IgD-negative memory B cell (primary cell): ENCODE measurements around the gene SLC9A9. TPM values are rescaled to one million over a fixed set of nuclear protein-coding genes. Genes with fewer than 3 reads are reported as not detected.
"Not testable (repeated sequence)": the region's sequence is repeated elsewhere in the genome, so short reads cannot be mapped to it uniquely, and the experiment has no call there.

ENCODE experiments used
- H3K27ac Mint-ChIP-seq, 3 donors: one replicate each; pipeline ENCODE4 v1.8.0; 2020 to 2022; ENCODE audit warnings: mild to moderate bottlenecking in 3 of 3, mixed read lengths in 3 of 3, moderate library complexity in 1 of 3
- H3K27me3 Mint-ChIP-seq: one replicate; pipeline ENCODE4 v1.8.0; 2021; ENCODE audit warnings: mixed read lengths
- H3K36me3 Mint-ChIP-seq: one replicate; pipeline ENCODE4 v1.8.0; 2020; ENCODE audit warnings: mild to moderate bottlenecking, mixed read lengths
- H3K4me1 Mint-ChIP-seq, 3 donors: one replicate each; pipeline ENCODE4 v1.8.0; 2020 to 2022; ENCODE audit warnings: mixed read lengths in 3 of 3, mild to moderate bottlenecking in 1 of 3
- H3K4me3 Mint-ChIP-seq, 4 donors: one replicate each; pipeline ENCODE4 v1.8.0; 2020 to 2022; ENCODE audit warnings: mild to moderate bottlenecking in 4 of 4, mixed read lengths in 4 of 4, moderate library complexity in 3 of 4
- H3K9me3 Mint-ChIP-seq, 3 donors: one replicate each; pipeline ENCODE4 v1.8.0; 2020 to 2021; ENCODE audit warnings: mixed read lengths in 3 of 3, mild to moderate bottlenecking in 1 of 3
- polyA plus RNA-seq: library from polyadenylated mRNA; unstranded; fragments of 300-500 nt; fragmentation: Illumina TruSeq; gene quantifications from one replicate; pipeline ENCODE4 v1.2.3, GENCODE V29; 2021

Gene SLC9A9
- polyA plus RNA-seq, 1 donor from 2014 or later = 9.1 TPM

GRCh38 chr3:143287403-143287802 is 560.9 kb downstream of the SLC9A9 start:
- H3K27ac Mint-ChIP-seq = no peak overlapping the region
- H3K4me1 Mint-ChIP-seq = peaks cover 0 to 2% (median 2%) of the 10 kb centered on the region in 3 donors
- no peak overlapping the region for H3K4me3 Mint-ChIP-seq
- H3K9me3 Mint-ChIP-seq = no peaks in the 10 kb centered on the region
- peaks cover 3% of the 10 kb centered on the region for H3K36me3 Mint-ChIP-seq
- no peaks in the 10 kb centered on the region for H3K27me3 Mint-ChIP-seq

- H3K9me3 Mint-ChIP-seq = no peaks in the 10 kb centered on the region
- H3K4me1 Mint-ChIP-seq = peaks cover 0 to 2% (median 2%) of the 10 kb centered on the region in 3 donors
- H3K4me3 Mint-ChIP-seq = no peak overlapping the region
- peaks cover 3% of the 10 kb centered on the region for H3K36me3 Mint-ChIP-seq
- no peaks in the 10 kb centered on the region for H3K27me3 Mint-ChIP-seq
- no peak overlapping the region for H3K27ac Mint-ChIP-seq
These were observed 561.8 kb downstream of the SLC9A9 start for GRCh38 chr3:143286392-143287010.

- Mint-ChIP-seq H3K27ac (no peak overlapping the region), H3K27me3 (no peaks in the 10 kb centered on the region), H3K4me3 (no peak overlapping the region), H3K36me3 (peaks cover 5% of the 10 kb centered on the region), H3K9me3 (peaks cover 0 to 2% (median 0%) of the 10 kb centered on the region in 3 donors), H3K4me1 (peaks cover 0 to 2% (median 0%) of the 10 kb centered on the region in 3 donors)
These were observed 564.7 kb downstream of the SLC9A9 start for GRCh38 chr3:143283432-143284128.

GRCh38 chr3:143280984-143281383 is 567.3 kb downstream of the SLC9A9 start:
- H3K4me3 Mint-ChIP-seq = peak overlapping the region in 1 of 4 donors; percentile 13
- no peaks in the 10 kb centered on the region for H3K27me3 Mint-ChIP-seq
- peaks cover 5% of the 10 kb centered on the region for H3K36me3 Mint-ChIP-seq
- peaks cover 0 to 2% (median 0%) of the 10 kb centered on the region in 3 donors for H3K9me3 Mint-ChIP-seq
- no peak overlapping the region for H3K27ac Mint-ChIP-seq
- no peaks in the 10 kb centered on the region for H3K4me1 Mint-ChIP-seq

- not testable (repeated sequence) for H3K4me3 Mint-ChIP-seq, H3K9me3 Mint-ChIP-seq, H3K36me3 Mint-ChIP-seq, H3K4me1 Mint-ChIP-seq, H3K27ac Mint-ChIP-seq, H3K27me3 Mint-ChIP-seq
These were observed 568.7 kb downstream of the SLC9A9 start for GRCh38 chr3:143279567-143279966.

- peaks cover 2% of the 10 kb centered on the region for H3K36me3 Mint-ChIP-seq
- H3K9me3 Mint-ChIP-seq = peaks cover 0 to 2% (median 0%) of the 10 kb centered on the region in 3 donors
- H3K4me1 Mint-ChIP-seq = no peaks in the 10 kb centered on the region
- no peak overlapping the region for H3K27ac Mint-ChIP-seq
- H3K4me3 Mint-ChIP-seq = no peak overlapping the region
- H3K27me3 Mint-ChIP-seq = no peaks in the 10 kb centered on the region
These were observed 569.5 kb downstream of the SLC9A9 start for GRCh38 chr3:143278721-143279120.

GRCh38 chr3:143277531-143277930 is 570.7 kb downstream of the SLC9A9 start:
- H3K27ac Mint-ChIP-seq = no peak overlapping the region
- H3K4me1 Mint-ChIP-seq = no peaks in the 10 kb centered on the region
- H3K4me3 Mint-ChIP-seq = no peak overlapping the region

GRCh38 chr3:143276592-143276991 is 571.7 kb downstream of the SLC9A9 start:
- H3K4me1 Mint-ChIP-seq = no peaks in the 10 kb centered on the region
- peaks cover 0 to 2% (median 0%) of the 10 kb centered on the region in 3 donors for H3K9me3 Mint-ChIP-seq
- H3K4me3 Mint-ChIP-seq = no peak overlapping the region
- no peaks in the 10 kb centered on the region for H3K27me3 Mint-ChIP-seq
- no peak overlapping the region for H3K27ac Mint-ChIP-seq
- peaks cover 2% of the 10 kb centered on the region for H3K36me3 Mint-ChIP-seq

More at GRCh38 chr3:143277531-143277930, 570.7 kb downstream of the SLC9A9 start:
- Mint-ChIP-seq H3K27me3 (no peaks in the 10 kb centered on the region), H3K9me3 (peaks cover 0 to 2% (median 0%) of the 10 kb centered on the region in 3 donors), H3K36me3 (peaks cover 2% of the 10 kb centered on the region)

GRCh38 chr3:143273975-143274690 is 574.1 kb downstream of the SLC9A9 start:
- H3K27ac Mint-ChIP-seq = no peak overlapping the region
- no peaks in the 10 kb centered on the region for H3K27me3 Mint-ChIP-seq

GRCh38 chr3:143271136-143271535 is 577.1 kb downstream of the SLC9A9 start:
- Mint-ChIP-seq H3K27me3 (no peaks in the 10 kb centered on the region), H3K4me1 (peaks cover 3 to 5% (median 5%) of the 10 kb centered on the region in 3 donors), H3K9me3 (no peaks in the 10 kb centered on the region), H3K27ac (no peak overlapping the region), H3K36me3 (peaks cover 4% of the 10 kb centered on the region), H3K4me3 (no peak overlapping the region)

More at GRCh38 chr3:143273975-143274690, 574.1 kb downstream of the SLC9A9 start:
- Mint-ChIP-seq H3K36me3 (peaks cover 4% of the 10 kb centered on the region), H3K4me3 (no peak overlapping the region), H3K4me1 (no peaks in the 10 kb centered on the region), H3K9me3 (no peaks in the 10 kb centered on the region)

- Mint-ChIP-seq H3K27ac (no peak overlapping the region), H3K4me3 (no peak overlapping the region), H3K27me3 (no peaks in the 10 kb centered on the region)
These were observed 578.5 kb downstream of the SLC9A9 start for GRCh38 chr3:143269741-143270140.

GRCh38 chr3:143267989-143268388 is 580.3 kb downstream of the SLC9A9 start:
- Mint-ChIP-seq H3K36me3 (peaks cover 4% of the 10 kb centered on the region), H3K4me1 (peaks cover 3 to 12% (median 7%) of the 10 kb centered on the region in 3 donors), H3K27ac (no peak overlapping the region), H3K27me3 (no peaks in the 10 kb centered on the region), H3K4me3 (no peak overlapping the region), H3K9me3 (no peaks in the 10 kb centered on the region)

More at GRCh38 chr3:143269741-143270140, 578.5 kb downstream of the SLC9A9 start:
- no peaks in the 10 kb centered on the region for H3K9me3 Mint-ChIP-seq
- peaks cover 4% of the 10 kb centered on the region for H3K36me3 Mint-ChIP-seq
- peaks cover 3 to 7% (median 5%) of the 10 kb centered on the region in 3 donors for H3K4me1 Mint-ChIP-seq

GRCh38 chr3:143266927-143267326 is 581.3 kb downstream of the SLC9A9 start:
- H3K27me3 Mint-ChIP-seq = no peaks in the 10 kb centered on the region
- H3K9me3 Mint-ChIP-seq = no peaks in the 10 kb centered on the region
- H3K4me3 Mint-ChIP-seq = no peak overlapping the region
- H3K36me3 Mint-ChIP-seq = peaks cover 4% of the 10 kb centered on the region
- H3K4me1 Mint-ChIP-seq = peaks cover 3 to 12% (median 7%) of the 10 kb centered on the region in 3 donors
- no peak overlapping the region for H3K27ac Mint-ChIP-seq

- H3K4me1 Mint-ChIP-seq = peaks cover 3 to 12% (median 7%) of the 10 kb centered on the region in 3 donors
- H3K27ac Mint-ChIP-seq = no peak overlapping the region
- no peak overlapping the region for H3K4me3 Mint-ChIP-seq
- H3K36me3 Mint-ChIP-seq = peaks cover 4% of the 10 kb centered on the region
- no peaks in the 10 kb centered on the region for H3K27me3 Mint-ChIP-seq
- H3K9me3 Mint-ChIP-seq = no peaks in the 10 kb centered on the region
These were observed 581.8 kb downstream of the SLC9A9 start for GRCh38 chr3:143266511-143266910.

- H3K27ac Mint-ChIP-seq = no peak overlapping the region
- peaks cover 4% of the 10 kb centered on the region for H3K36me3 Mint-ChIP-seq
- H3K4me1 Mint-ChIP-seq = peaks cover 3 to 12% (median 7%) of the 10 kb centered on the region in 3 donors
- H3K27me3 Mint-ChIP-seq = no peaks in the 10 kb centered on the region
- H3K4me3 Mint-ChIP-seq = no peak overlapping the region
- H3K9me3 Mint-ChIP-seq = no peaks in the 10 kb centered on the region
These were observed 582.7 kb downstream of the SLC9A9 start for GRCh38 chr3:143265501-143266070.
